HepG2 (cell line): Measurements from ENCODE around the gene ALDH3A1. TPM values are rescaled to one million over a fixed set of nuclear protein-coding genes. Genes with fewer than 3 reads are reported as not detected.

ENCODE experiments used
- ATAC-seq: fragments of 200-7000 bp; cut with Tn5 transposase; 3 replicates; pipeline ENCODE4 v1.9.1; 2020; ENCODE audit warnings: mild to moderate bottlenecking, moderate library complexity
- BruUV-seq: library from RNA; stranded (reverse); fragments of 400-500 nt; replicated peaks from 2 replicates; lab custom pipeline; 2021; lab: Mats Ljungman, UMichigan
- CTCF ChIA-PET: fragments of 300-600 bp; formaldehyde crosslinking; extraction: SDS; loops from one replicate; lab custom pipeline; 2021; ENCODE audit warnings: low total read pairs, inconsistent platforms, low intra/inter-chr PET ratio; lab: Yijun Ruan, JAX
- POLR2A ChIA-PET: fragments of 350-600 bp; sonication (Branson Sonifier 250); formaldehyde crosslinking; loops from one replicate; lab custom pipeline; 2020; ENCODE audit warnings: antibody characterized with exemption, inconsistent platforms; lab: Yijun Ruan, JAX
- DNase-seq: peaks from one replicate; pipeline ENCODE4 v3.0.0-alpha.2; 2015; ENCODE audit warnings: low spot score
- FAIRE-seq: peaks from 3 replicates; lab custom pipeline; 2011; peaks lifted over from hg19 to GRCh38; lab: Jason Lieb, UNC
- H2AFZ ChIP-seq: one replicate; pipeline ENCODE4 v1.6.1; 2011; ENCODE audit warnings: low read length, inconsistent platforms
- H3K27ac ChIP-seq: fragments of 300-600 bp; 3 replicates; pipeline ENCODE4 v1.8.0; 2011; ENCODE audit warnings: mixed run types, mild to moderate bottlenecking, mixed read lengths, low read length, inconsistent platforms; ENCODE audit not compliant: insufficient read depth; ENCODE audit errors: extremely low read length
- H3K27me3 ChIP-seq, 2 experiments: fragments of 200-600 bp in 1 of 2; 2 replicates in 1 of 2; 3 replicates in 1 of 2; pipeline versions ENCODE4 v1.6.0 to v1.8.0; 2011; ENCODE audit warnings: low read length in 2 of 2, mild to moderate bottlenecking in 2 of 2, moderate library complexity in 2 of 2, inconsistent platforms in 1 of 2; ENCODE audit not compliant: insufficient read depth in 2 of 2, control insufficient read depth in 1 of 2
- H3K36me3 ChIP-seq, 2 experiments: fragments of 200-600 bp in 1 of 2; replicated peaks in 1 of 2; 2 replicates in 1 of 2; 3 replicates in 1 of 2; pipeline versions ENCODE4 v1.5.1 to v1.8.0; 2011; ENCODE audit warnings: low read length in 2 of 2, inconsistent platforms in 1 of 2; ENCODE audit not compliant: insufficient read depth in 2 of 2, control insufficient read depth in 1 of 2
- H3K4me1 ChIP-seq: 2 replicates; pipeline ENCODE4 v1.5.1; 2012; ENCODE audit warnings: low read length, inconsistent platforms; ENCODE audit not compliant: insufficient read depth
- H3K4me2 ChIP-seq: 2 replicates; pipeline ENCODE4 v1.6.0; 2011; ENCODE audit warnings: low read depth, low read length, inconsistent platforms
- H3K4me3 ChIP-seq, 3 experiments: fragments of 200-600 bp in 1 of 3; sonication (generic), shearing (Covaris generic) in 1 of 3; replicated peaks in 1 of 3; 2 replicates each; pipeline ENCODE4 v1.5.1; 2011 to 2016; ENCODE audit warnings: low read length in 3 of 3, inconsistent platforms in 2 of 3, low read depth in 2 of 3, mild to moderate bottlenecking in 2 of 3, control low read depth in 1 of 3, mixed read lengths in 1 of 3; ENCODE audit not compliant: insufficient read depth in 1 of 3
- H3K79me2 ChIP-seq: one replicate; pipeline ENCODE4 v1.6.1; 2011; ENCODE audit warnings: low read length, inconsistent platforms; ENCODE audit not compliant: insufficient read depth
- H3K9ac ChIP-seq: 2 replicates; pipeline ENCODE4 v1.6.0; 2011; ENCODE audit warnings: mild to moderate bottlenecking, low read depth, low read length, inconsistent platforms; ENCODE audit not compliant: insufficient read depth
- H3K9me3 ChIP-seq: 2 replicates; pipeline ENCODE4 v1.5.1; 2012; ENCODE audit warnings: mild to moderate bottlenecking, low read length
- H4K20me1 ChIP-seq: 2 replicates; pipeline ENCODE4 v1.6.0; 2011; ENCODE audit warnings: inconsistent platforms, mild to moderate bottlenecking, low read length, moderate library complexity; ENCODE audit not compliant: insufficient read depth
- EED ChIP-seq: sonication (generic); formaldehyde crosslinking; IDR thresholded peaks from 2 replicates; pipeline ENCODE4 v1.5.0; 2020; ENCODE audit warnings: mild to moderate bottlenecking, missing genetic modification reagents
- FLYWCH1 ChIP-seq: sonication (generic); formaldehyde crosslinking; IDR thresholded peaks from 2 replicates; pipeline ENCODE4 v1.8.1; 2023; ENCODE audit warnings: mild to moderate bottlenecking, missing genetic modification reagents
- GABPB1 ChIP-seq: IDR thresholded peaks from 2 replicates; pipeline ENCODE4 v1.6.1; 2016; ENCODE audit warnings: mild to moderate bottlenecking, missing genetic modification reagents, moderate library complexity, missing compliant biosample characterization
- MEF2D ChIP-seq: sonication (generic); formaldehyde crosslinking; IDR thresholded peaks from 2 replicates; pipeline ENCODE4 v1.5.1; 2020; ENCODE audit warnings: mild to moderate bottlenecking, missing genetic modification reagents
- SALL2 ChIP-seq: sonication (generic); formaldehyde crosslinking; IDR thresholded peaks from 2 replicates; pipeline ENCODE4 v1.8.1; 2023; ENCODE audit warnings: mild to moderate bottlenecking, missing genetic modification reagents, inconsistent platforms
- SIX1 ChIP-seq: sonication (generic); formaldehyde crosslinking; IDR thresholded peaks from 2 replicates; pipeline ENCODE4 v1.4.0; 2020; ENCODE audit warnings: missing genetic modification reagents, borderline replicate concordance
- SMC3 ChIP-seq: IDR thresholded peaks from 2 replicates; pipeline ENCODE4 v1.6.1; 2011; ENCODE audit warnings: low read length, improper control_type of control experiment
- XRCC5 ChIP-seq: fragments of 200-400 bp; formaldehyde crosslinking; optimal IDR thresholded peaks from 2 replicates; pipeline ENCODE3; 2017; ENCODE audit warnings: mild to moderate bottlenecking, low read length
- ZBTB21 ChIP-seq: sonication (generic); formaldehyde crosslinking; IDR thresholded peaks from 2 replicates; pipeline ENCODE4 v1.4.0; 2020; ENCODE audit warnings: missing genetic modification reagents
- ZNF3 ChIP-seq: IDR thresholded peaks from 2 replicates; pipeline ENCODE4 v1.7.0; 2017; ENCODE audit warnings: inconsistent platforms
- ZSCAN25 ChIP-seq: sonication (generic); formaldehyde crosslinking; IDR thresholded peaks from 2 replicates; pipeline ENCODE4 v1.8.0; 2022; ENCODE audit warnings: mild to moderate bottlenecking, missing genetic modification reagents
- WGBS: methylation state at CpG from one replicate; pipeline ENCODE4 v1.1.6; 2017; ENCODE audit warnings: low lambda C conversion rate; 5-methylcytosine and 5-hydroxymethylcytosine counted together
- in situ Hi-C: cut with HindIII; loops from 2 replicates; pipeline ENCODE4 v1.10.0; 2017; ENCODE audit warnings: low pct_unique_long_range_greater_than_20kb; ENCODE audit not compliant: extremely low pct_ligation_motif_present
- intact Hi-C: fragments of 100-400 bp; cut with micrococcal nuclease; formaldehyde crosslinking; loops from one replicate; pipeline ENCODE4 v1.10.0; 2022; ENCODE audit not compliant: unreplicated experiment
- polyA plus RNA-seq, 8 experiments: library from polyadenylated mRNA; depleted of rRNA in 3 of 8; stranded (reverse) in 7 of 8; unstranded in 1 of 8; fragments of >200 nt; fragmentation: Illumina TruSeq in 4 of 8; extraction: Trizol in 4 of 8; gene quantifications; 2 replicates each; pipeline versions ENCODE4 v1.2.1 to v1.2.3, GENCODE V29; 2011 to 2016; ENCODE audit warnings: low read depth in 4 of 8, missing spikeins in 1 of 8, mixed read lengths in 1 of 8; ENCODE audit not compliant: insufficient read depth in 1 of 8
- total RNA-seq, 5 experiments: library from RNA; depleted of rRNA; stranded (reverse); fragments of >200 nt; fragmentation: Illumina TruSeq; extraction: Trizol; gene quantifications; 2 replicates each; pipeline ENCODE4 v1.2.3, GENCODE V29; 2016; ENCODE audit warnings: low read depth in 1 of 5
- TF ChIP-seq, protein P1 (sequence below): sonication (generic); formaldehyde crosslinking; IDR thresholded peaks from 2 replicates; pipeline ENCODE4 v1.4.0; 2020; ENCODE audit warnings: low read depth, missing genetic modification reagents
- TF ChIP-seq, protein P2 (sequence below): sonication (generic); formaldehyde crosslinking; IDR thresholded peaks from 2 replicates; pipeline ENCODE4 v1.4.0; 2020; ENCODE audit warnings: missing genetic modification reagents, borderline replicate concordance

The ALDH3A1 gene
- total and polyA plus RNA-seq, 2 of the 13 experiments (the other 11 are each of a cell fraction or from before 2014, with no cell fraction given): 0.07 to 0.62 TPM

DNA sequence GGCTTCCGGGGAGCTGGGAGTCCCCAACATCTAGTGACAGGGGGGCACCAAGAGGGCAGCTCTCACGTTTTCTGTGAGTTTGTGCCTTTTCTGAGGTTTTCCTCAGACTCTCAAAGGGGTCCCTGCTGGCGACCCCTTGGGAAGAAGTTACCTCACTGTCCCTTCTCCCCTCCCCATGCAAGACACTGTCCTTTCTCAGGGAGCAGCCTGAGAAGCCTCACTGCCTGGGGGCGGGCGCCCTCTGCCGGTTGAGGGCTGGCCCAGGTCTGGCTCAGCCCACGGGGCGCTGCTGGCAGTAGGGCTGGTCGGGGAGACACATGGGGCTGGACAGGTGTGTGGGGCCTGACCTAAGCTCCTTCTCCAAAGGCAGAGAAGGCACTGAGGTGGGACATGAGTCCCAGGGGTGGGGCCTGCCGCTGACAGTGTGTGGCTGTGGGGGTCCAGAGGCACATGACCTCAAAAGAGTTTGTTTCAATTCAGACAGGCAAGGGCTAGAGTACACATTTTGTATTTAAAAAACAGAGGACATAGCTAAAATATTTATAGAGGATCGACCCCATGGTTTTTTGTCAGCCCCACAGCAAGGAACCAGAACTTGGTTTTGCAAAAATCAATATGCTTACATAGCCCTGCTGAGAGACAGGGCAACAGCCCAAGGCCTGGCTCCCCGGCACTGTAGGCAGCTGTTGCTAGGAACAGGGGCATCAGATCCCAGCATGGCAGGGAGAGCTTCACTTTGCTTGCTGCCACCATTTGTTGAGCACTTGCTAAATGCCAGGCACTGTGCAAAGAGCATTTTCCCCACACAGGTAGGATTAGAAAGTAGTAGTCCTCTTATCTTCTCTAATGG, 18.5 kb upstream of the ALDH3A1 start:
- FAIRE-seq (peak; percentile 18), ATAC-seq (peak; percentile 94), DNase-seq (peak; percentile 22)
- H3K79me2 ChIP-seq: no peaks in the 10 kb centered on the region
- H3K27ac ChIP-seq: no peak overlapping the region
- no peaks in the 10 kb centered on the region for H4K20me1 ChIP-seq
- intact Hi-C loops: loop anchor here (1.0 to 10.0 kb wide), 4 partner anchors 94 to 299 kb away; partner anchors contain the start of gene ALDH3A2
- H3K9ac ChIP-seq: no peak overlapping the region
- WGBS: 32% methylated on average over 4 of the region's 12 CpGs
- BruUV-seq: no TSS peak
- no peaks in the 10 kb centered on the region for H3K36me3 ChIP-seq
- ChIA-PET POLR2A (interaction anchor here (1.2 kb wide), 1 partner anchor 120 kb away, joined by 3 read pairs; no protein-coding TSS in a partner anchor), CTCF (interaction anchor here (1.4 to 2.3 kb wide), 2 partner anchors 253 to 299 kb away, joined by 3 to 19 read pairs; no protein-coding TSS in a partner anchor)
- H2AFZ ChIP-seq: no peak overlapping the region
- H3K4me1 ChIP-seq: peaks cover 29% of the 10 kb centered on the region
- H3K4me2 ChIP-seq: peak overlapping the region; percentile 51; the same call in 1 of the 2 replicates
- no peak overlapping the region; a peak in 1 of 6 replicates for H3K4me3 ChIP-seq
- H3K27me3 ChIP-seq: peaks cover 0 to 9% of the 10 kb centered on the region in 2 experiments; a peak in 2 of 5 replicates
- no peaks in the 10 kb centered on the region for H3K9me3 ChIP-seq
- in situ Hi-C loops: loop anchor here (5.0 to 10.0 kb wide), 2 partner anchors 254 to 402 kb away; partner anchors contain the start of gene B9D1
- TF ChIP-seq FLYWCH1 (CRISPR knock-in tag): no peak
- TF ChIP-seq SALL2 (CRISPR knock-in tag): no peak
- TF ChIP-seq, protein P1, sequence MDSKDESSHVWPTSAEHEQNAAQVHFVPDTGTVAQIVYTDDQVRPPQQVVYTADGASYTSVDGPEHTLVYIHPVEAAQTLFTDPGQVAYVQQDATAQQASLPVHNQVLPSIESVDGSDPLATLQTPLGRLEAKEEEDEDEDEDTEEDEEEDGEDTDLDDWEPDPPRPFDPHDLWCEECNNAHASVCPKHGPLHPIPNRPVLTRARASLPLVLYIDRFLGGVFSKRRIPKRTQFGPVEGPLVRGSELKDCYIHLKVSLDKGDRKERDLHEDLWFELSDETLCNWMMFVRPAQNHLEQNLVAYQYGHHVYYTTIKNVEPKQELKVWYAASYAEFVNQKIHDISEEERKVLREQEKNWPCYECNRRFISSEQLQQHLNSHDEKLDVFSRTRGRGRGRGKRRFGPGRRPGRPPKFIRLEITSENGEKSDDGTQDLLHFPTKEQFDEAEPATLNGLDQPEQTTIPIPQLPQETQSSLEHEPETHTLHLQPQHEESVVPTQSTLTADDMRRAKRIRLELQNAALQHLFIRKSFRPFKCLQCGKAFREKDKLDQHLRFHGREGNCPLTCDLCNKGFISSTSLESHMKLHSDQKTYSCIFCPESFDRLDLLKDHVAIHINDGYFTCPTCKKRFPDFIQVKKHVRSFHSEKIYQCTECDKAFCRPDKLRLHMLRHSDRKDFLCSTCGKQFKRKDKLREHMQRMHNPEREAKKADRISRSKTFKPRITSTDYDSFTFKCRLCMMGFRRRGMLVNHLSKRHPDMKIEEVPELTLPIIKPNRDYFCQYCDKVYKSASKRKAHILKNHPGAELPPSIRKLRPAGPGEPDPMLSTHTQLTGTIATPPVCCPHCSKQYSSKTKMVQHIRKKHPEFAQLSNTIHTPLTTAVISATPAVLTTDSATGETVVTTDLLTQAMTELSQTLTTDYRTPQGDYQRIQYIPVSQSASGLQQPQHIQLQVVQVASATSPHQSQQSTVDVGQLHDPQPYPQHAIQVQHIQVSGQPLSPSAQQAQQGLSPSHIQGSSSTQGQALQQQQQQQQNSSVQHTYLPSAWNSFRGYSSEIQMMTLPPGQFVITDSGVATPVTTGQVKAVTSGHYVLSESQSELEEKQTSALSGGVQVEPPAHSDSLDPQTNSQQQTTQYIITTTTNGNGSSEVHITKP (CRISPR knock-in tag): 0 out of 2 replicates have a peak, but pooled peaks have one; percentile 20
- TF ChIP-seq ZNF3 (CRISPR knock-in tag): no peak
- TF ChIP-seq, protein P2, sequence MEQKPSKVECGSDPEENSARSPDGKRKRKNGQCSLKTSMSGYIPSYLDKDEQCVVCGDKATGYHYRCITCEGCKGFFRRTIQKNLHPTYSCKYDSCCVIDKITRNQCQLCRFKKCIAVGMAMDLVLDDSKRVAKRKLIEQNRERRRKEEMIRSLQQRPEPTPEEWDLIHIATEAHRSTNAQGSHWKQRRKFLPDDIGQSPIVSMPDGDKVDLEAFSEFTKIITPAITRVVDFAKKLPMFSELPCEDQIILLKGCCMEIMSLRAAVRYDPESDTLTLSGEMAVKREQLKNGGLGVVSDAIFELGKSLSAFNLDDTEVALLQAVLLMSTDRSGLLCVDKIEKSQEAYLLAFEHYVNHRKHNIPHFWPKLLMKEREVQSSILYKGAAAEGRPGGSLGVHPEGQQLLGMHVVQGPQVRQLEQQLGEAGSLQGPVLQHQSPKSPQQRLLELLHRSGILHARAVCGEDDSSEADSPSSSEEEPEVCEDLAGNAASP (CRISPR knock-in tag): 0 out of 2 replicates have a peak, but pooled peaks have one; percentile 32
- TF ChIP-seq XRCC5: peak; percentile 59
- TF ChIP-seq MEF2D: peak; percentile 37; the same call in 1 of the 2 replicates
- TF ChIP-seq ZSCAN25 (CRISPR knock-in tag): 0 out of 2 replicates have a peak, but pooled peaks have one; percentile 27
- no peak for TF ChIP-seq SIX1
- no peak for TF ChIP-seq ZBTB21 (CRISPR knock-in tag)
- TF ChIP-seq EED (CRISPR knock-in tag): no peak
- peak; percentile 45; the same call in 1 of the 2 replicates for TF ChIP-seq GABPB1
- peak; percentile 43; the same call in 1 of the 2 replicates for TF ChIP-seq SMC3
